GM18508 (cell line): Measurements from ENCODE around the gene SIGLEC5.

Experiments
- ATAC-seq: cut with Tn5 transposase; IDR thresholded peaks from one replicate; pipeline ENCODE4 v1.9.1; 2021; ENCODE audit warnings: moderate number of reproducible peaks; ENCODE audit not compliant: insufficient read depth, unreplicated experiment

SIGLEC5 gene

DNA sequence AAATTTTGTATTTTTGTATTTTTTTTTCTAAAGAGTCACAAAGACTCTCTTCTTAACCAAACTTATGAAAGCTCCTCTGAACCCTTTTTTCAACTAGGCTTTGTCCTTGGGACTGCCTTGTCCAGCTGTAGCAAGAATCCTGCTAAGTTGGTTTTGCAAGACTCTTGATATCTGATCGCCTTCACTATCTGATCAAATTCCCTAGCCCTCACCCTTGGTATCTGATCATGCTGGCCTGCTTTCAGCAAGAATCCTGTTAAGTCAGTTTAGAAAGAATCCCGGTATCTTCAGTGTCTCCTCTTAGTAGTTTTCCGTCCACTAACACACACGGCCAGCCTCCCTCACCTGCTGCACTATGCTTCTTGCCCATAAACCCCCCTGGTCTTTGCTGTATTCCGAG is 1.9 kb upstream of the SIGLEC5 start:
- no peak for ATAC-seq

DNA sequence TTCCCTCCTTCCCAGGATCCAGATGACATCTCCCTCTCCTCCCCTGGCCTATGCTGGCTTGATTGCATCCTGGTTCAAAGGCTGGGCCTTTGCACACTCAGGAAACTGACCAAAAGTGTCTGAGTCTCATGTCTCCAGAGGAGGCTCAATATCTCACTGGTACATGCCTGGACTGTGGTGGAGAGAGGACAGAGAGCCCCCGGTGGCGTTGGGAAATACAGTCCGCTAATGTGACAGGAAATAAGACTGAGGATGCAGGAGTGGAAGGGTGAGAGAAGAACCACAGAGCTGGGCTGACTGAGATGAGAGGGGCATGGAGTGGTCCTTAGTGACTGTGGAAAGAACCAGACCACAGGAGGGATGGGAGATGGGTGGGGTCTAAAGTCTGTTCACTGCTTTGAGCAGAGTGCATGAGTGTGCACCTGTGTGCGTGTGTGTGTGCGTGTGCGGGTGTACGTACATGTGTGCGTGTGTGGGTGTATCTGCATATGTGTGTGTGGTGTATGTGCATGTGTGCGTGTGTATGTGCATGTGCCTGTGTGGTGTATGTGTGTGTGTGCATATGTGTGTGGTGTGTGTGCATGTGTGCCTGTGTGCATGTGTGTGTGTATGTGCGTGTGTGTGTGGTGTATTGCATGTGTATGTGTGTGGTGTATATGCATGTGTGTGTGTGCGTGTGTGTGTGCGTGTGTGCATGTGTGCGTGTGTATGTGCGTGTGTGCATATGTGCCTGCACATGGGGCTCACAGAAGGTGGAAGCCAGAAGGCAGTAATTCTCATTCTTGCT is 1.9 kb downstream of the SIGLEC5 start:
- ATAC-seq = no peak

DNA sequence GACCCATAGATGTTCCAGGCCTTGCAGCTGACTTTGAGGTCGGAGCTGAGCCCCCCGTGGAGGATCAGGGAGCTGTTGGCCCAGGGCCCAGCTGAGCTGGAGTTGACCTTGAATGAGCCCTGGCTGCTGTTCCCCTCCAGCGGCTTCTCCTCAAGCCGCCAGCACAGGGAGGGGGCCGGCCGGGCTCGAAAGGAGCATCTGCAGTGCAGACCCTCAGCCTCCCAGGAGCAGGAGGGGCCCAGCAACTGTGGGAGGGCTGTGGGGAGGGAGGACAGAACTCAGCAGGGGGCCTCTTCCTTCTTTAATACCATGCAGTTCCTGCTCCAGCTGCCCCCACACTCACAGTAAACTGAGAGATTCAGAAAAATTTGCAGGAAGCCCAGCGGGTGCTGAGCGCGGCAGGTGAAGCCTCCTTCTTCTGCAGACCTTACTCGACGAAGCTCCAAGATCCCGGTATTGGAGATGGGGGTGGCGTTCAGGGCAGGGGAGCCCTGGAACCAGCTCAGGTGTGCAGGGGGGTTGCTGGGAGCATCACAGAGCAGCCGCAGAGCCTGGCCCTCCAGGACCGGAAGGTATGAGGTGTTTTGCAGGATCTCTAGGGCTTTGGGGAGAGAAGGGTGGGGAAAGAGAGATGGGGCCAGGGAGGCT is 2.6 kb downstream of the SIGLEC5 start:
- no peak for ATAC-seq

DNA sequence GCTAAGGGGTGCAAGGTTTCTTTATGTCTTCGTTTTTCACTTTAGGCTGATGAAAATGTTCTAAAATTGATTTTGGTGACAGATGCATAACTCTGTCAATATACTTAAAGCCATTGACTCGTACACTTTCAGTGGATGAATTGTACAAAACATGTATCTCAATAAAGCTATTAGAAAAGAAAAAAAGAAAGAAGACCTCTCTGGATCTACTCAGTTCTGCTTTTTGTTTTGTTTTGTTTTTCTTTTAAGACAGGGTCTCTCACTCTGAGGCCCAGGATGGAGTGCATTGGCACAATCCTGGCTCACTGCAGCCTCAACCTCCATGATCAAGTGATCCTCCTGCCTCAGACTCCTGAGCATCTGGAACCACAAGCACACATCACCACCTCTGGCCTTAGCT is 3.5 kb downstream of the SIGLEC5 start:
- no peak for ATAC-seq

DNA sequence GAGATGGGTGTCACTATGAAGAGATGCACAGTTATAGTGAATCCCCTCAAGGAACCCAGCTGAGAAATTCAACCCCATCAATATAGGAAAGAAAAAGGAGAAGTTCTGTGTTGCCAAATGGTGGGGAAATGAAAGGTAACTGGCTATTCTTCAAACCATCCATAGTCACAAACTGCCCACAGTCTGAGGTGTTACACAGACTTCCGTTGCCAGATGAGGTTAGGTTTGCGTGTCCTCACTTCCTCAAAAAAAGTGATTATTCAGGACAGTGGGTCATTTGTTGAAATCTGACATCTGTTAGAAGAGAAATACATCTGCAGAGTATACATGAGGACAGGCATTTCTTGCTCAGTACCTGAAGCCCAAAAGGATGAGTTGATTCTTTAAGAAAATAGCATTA is 9.0 kb downstream of the SIGLEC5 start:
- no peak for ATAC-seq

DNA sequence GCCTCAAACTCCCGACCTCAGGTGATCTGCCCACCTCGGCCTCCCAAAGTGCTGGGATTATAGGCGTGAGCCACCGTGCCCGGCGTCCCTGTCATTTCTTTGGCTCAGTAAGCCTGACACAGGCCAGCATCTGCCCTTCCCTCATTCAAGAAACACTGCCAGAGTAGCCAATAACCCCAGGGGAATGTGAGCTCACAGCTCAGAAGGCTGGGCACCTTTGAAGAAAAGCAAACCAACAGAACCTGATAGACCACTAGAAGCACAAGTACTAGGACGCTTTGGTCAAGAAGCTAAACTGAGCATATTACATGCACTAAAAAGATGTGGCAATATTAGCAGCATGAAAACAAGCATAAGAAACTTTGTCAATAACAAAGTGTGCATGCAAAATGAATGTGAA is 14.2 kb downstream of the SIGLEC5 start:
- no peak for ATAC-seq

DNA sequence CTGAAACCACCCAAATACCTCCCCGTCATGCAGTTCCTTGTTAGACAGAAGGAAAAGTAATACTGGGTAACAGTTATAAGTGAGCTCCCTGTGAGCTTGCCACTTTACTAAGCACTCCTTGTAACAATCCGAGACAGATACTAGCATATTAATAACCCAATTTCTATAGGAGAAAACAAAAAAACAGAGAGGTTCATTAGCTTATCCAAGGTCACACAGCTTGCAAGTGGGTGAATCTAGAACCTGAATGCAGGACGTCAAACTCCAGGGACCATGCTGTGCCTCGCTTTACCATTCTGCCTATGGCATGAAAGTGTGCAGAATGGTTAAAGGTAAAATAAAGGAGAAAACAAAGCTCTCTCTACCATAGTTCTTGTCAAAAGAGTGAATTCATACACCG is 15.4 kb downstream of the SIGLEC5 start:
- no peak for ATAC-seq

DNA sequence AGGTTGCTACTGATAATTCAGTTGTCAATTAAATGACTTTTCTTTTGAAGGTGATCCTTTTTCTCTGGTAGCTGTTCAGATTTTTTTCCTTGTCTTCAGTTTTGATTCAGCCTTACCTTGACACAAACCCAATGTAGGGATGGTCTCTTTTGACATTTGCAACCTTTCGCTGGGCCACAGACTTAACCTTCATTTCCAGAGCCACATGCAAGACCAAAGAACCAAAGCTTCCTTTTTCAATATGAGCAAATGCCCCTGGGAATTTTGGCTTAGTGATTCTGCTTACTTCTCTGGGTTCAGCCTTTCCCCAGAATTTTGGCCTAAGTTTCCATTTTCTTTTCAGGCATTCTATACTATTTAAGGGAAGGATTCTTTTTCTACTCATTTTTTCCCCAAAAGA is 19.6 kb downstream of the SIGLEC5 start:
- ATAC-seq = no peak

DNA sequence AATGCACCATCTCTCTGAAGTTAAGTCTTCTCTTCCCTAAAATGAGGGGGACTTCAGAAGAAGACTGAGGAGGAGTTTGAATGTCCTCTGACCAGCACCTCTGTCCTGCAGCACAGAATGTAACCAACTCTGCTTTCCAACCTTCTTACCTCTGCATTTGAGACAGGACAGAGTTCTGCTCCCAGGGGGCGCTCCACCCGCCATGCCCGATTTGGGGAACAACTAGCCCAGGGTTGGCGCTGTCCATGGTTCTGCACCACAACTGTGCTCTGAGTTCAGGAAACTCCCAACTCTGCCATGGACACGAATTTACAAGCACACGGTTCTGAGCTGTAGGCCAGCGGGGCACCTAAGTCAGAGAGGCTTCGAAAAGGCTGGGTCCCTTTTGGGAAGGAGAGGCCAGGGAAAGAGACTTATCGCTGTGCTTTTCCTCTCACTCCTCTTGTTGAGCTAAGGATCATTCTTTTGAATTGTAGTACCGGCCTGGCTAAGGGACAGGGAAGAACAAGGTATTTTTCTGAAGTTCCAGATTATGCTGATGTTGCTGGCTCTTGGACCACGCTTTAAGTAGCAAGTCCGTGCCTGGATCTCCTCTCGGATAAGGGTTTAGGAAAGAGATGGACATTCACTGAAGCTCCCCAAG is 22.2 kb downstream of the SIGLEC5 start:
- ATAC-seq = no peak

DNA sequence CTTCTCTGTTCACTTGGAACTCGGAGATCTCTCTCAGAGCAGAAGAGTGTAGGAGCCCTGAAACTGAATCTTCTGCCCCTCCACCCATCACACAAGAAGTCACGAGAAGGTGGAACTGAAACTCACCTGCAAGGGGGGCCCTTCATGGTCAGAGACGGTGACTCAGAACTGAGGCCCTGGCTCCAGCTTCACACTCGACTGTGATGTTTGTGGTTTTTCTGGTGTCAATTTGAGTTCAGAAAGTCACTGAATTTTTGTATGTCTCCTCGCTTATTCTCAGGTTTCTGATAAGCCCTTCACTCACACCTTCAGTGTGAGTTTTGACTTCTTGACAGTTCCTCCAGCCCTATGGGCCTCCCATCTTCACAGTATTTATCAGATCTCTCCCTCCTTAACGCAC is 23.1 kb downstream of the SIGLEC5 start:
- ATAC-seq = peak; percentile 90

DNA sequence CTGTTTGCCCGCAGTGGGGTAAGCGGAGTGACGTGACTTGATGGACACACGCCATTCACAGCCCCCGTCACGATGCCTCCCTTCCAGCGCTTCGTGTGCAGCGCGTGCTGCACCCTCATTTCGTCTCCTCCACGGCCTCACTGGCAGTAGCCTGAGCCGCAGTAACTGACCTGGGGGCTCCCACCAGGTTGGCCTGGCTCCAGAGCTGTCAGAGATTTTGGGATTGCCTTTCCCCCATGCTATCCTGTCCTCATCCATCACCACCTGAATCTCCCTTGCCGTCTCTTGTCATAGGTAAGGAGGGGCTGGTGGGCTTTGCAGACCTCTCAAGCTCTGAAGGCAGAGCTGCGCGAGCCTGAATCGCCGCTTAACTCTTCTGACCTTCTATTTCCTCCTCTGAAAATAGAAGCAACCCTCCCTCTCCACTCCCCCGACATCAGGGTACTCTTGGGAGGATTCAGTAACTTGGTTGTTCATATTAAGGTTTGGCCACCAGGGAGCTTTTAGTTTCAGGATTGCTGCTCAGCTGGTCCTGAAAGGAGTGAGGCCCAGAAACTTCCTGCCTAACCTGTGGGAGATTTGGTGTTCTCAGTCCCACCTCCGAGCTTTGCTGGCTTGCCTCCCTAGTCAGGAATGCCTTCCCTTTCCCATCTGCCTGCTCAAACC is 27.9 kb downstream of the SIGLEC5 start:
- no peak for ATAC-seq

DNA sequence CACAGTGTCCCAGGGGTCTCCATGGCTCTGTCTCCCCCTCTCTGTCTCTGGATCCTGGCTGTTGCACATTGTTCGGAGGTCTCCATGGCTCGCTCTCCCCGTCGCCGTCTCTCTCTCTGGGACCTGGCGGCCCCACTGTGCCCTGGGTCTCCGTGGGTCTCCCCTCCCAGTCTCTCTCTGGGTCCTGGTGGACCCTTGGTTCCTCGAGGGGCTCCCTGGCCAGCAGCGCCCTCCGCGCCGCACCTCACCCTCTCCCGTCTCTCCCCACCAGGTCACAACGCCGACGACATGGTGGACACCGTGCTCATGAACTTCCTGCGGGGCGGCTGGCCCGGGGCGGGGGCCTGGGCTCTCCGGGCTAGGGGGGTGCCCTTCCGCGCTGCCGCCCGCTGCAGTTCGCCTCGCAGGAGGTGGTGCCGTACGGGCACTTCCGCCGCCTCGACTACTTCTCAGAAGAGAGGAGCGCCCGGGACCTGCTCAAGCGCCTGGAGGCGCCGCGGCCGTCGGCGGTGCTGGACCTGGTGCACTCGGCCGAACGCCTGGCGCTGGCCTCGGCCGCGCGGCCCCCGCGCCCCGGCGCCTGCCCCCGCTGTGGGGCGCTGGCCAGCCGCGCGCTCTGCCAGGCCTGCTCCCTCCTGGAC is 29.1 kb downstream of the SIGLEC5 start:
- ATAC-seq = no peak

DNA sequence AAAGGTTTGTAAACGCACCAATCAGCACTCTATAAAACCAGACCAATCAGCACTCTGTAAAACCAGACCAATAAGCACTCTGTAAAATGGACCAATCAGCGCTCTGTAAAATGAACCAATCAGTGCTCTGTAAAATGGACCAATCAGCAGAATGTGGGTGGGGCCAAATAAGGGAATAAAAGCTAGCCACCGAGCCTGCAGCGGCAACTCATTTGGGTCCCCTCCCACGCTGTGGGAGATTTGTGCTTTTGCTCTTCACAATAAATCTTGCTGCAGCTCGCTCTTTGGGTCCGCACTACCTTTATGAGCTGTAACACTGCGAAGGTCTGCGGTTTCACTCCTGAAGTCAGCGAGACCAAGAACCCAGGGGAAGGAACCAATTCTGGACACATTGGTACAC is 31.1 kb downstream of the SIGLEC5 start:
- no peak for ATAC-seq

DNA sequence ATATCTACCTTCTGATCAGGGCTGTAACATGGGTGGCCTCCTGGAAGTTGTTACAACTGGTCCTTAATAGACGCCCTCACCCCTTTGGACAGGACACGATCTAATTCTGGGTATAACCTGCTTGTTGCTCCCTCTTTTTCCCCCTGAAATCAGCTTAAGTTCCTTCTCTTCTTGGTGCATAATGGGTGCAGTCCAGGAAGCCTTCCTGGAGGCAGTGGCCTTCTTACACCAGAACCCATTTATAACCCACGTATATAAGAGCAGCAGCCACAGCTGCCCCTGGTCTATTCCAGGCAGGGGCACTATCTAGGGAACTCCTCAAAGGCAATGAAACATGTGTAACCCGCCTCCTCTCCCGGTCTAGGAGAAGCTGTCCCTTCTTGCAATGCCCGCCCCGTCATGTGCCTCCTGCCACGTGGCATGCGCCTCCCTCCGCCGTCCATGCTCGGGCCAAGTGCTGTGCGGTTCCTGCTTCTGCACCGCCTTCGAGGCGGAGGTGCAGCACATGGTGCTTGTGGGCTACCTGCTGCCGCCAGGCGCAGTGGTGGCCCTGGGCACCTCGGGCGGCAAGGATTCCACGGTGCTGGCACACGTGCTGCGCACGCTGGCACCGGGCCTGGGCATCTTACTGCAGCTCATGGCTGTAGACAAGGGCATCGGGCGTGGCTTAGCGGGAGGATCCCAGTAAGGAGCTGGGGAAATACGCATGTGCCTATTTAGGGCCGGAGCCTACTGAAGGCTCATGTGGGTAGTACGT is 31.9 kb downstream of the SIGLEC5 start:
- ATAC-seq = no peak

DNA sequence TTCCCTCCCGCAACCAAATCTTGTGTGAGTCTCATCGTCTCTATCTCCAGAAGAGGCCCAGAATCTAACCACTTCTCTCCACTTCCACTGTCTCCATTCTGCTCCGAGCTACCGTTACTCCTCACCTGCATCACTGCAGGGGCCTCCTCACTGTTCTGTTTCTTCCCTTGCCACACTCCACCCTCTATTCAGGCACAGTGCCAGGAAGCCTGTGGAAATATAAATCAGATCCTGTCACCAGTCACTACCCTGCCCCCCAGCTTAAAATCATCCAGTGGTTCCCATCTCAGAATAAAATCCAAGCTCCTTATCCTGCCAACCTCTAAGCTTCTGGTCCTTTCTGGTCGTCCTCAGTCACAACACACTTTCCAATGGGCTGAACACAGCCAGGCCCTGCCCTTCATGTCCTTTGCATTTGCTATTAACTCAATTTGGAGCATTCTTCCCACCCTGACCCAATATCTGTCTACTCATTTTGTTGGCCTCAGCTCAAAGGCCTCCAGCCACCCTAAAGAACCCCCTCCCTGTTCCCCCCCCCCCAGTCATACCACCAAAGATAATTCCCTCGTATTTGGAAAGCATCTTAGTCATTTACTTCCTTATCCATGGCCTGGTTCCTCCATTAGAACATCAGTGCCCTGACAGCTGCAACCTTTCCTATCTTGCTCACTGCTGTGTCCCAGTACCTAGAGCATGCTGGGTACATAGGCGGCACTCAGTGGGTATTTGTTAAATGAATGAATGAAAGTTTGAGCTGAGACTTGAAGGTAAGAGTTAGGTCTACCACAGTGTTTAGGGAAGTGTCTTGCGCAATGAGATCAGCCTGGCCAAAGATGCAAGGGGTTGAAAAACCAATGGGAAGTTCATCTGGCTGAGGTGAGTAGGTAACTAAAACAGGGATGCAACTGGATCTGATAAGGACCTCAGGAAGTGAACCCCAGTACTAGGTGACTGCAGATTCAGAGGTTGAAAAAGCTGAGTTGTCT is 34.7 kb downstream of the SIGLEC5 start:
- no peak for ATAC-seq

DNA sequence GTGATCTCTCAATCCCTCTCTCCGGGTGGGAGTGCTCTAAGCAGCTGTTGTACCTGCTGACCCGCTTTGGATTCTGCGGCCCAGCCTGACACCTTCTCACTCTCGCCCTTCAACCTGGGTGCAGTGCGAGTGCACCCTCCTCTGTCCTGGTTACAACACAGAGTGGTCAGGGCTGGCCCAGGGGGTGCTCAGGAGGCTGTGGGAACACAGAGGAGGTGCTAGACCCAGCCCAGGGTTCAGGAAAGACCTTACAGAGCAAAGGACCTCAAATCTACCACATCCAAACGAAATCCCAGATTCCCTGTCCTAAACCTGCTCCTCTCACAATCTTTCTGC is 35.5 kb downstream of the SIGLEC5 start:
- no peak for ATAC-seq

DNA sequence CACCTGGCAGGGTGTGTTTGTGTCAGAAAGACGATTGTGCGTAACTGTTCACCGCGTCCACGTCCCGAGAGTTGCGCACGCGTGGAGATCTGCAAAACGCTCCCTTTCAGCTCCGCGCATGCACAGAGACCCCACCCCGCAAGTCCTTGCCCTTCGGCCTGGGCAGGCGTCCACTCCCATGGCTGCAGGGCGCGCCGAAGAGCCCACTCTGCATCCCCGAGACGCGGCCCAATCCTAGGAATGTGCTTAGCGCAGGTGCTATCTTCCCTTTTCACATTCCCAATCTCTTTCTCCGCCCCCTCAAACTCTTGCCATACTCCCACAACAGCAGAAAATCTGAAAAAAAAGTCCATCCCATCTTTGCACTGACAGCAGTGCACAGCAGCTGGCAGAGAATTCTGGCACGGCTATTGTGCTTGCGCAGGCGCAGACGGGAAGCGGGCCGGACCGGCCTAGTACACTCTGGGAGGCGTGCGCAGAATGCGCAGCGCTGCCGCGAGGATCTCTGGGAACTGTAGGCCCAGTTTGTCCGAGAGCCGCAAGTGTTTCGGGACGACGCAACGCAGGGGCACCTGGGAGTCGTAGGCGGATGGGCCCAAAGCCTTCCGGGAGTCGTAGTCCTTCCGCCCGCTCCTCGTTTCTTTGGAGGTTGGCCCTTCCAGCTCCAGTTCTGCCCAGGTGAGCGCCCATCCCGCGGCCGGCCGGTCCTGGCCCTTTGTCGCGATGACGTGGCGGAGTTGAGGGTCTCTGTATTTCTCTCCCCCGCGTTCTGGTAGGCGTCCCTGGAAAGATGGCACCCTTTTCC is 36.0 kb downstream of the SIGLEC5 start:
- ATAC-seq = no peak
